ENCODE measurements around the gene ZNF83.
"Not testable (repeated sequence)": the region's sequence is repeated elsewhere in the genome, so short reads cannot be mapped to it uniquely, and the experiment has no call there.

Gene ZNF83

GRCh38 chr19:52679598-52679997, 41.4 kb upstream of the ZNF83 start:
- TF ChIP-seq SPI1 (IDR thresholded peaks at IDR 0.05; ENCODE audit: borderline replicate concordance, low read depth) (no peak), REST (IDR thresholded peaks at IDR 0.05; ENCODE audit: insufficient replicate concordance, low read depth) (no peak), GABPA (IDR thresholded peaks at IDR 0.05; ENCODE audit: low read depth) (no peak), POLR2AphosphoS5 (IDR thresholded peaks at IDR 0.05; ENCODE audit: low read depth) (no peak), CTCF (IDR thresholded peaks at IDR 0.05; ENCODE audit: insufficient read depth, low read length) (no peak)
- no peak for DNase-seq (ENCODE audit: low read depth in 1 of 2, low spot score in 1 of 2)
- Histone ChIP-seq H3K27me3 (ENCODE audit: insufficient read depth, poor library complexity, severe bottlenecking) (no peaks in the 10 kb centered on the region), H3K27ac (replicated peaks) (no peak overlapping the region), H3K4me3 (replicated peaks; ENCODE audit: insufficient read depth, low read length) (no peak overlapping the region)

- DNase-seq (ENCODE audit: low read depth in 1 of 2, low spot score in 1 of 2); H3K27me3 ChIP-seq (ENCODE audit: insufficient read depth, poor library complexity, severe bottlenecking); H3K27ac ChIP-seq (replicated peaks); H3K4me3 ChIP-seq (replicated peaks; ENCODE audit: insufficient read depth, low read length): not testable (repeated sequence)
Observed at GRCh38 chr19:52675239-52675638, 37.1 kb upstream of the ZNF83 start.

GRCh38 chr19:52673014-52673413, 34.9 kb upstream of the ZNF83 start:
- no peak overlapping the region for H3K4me3 ChIP-seq (replicated peaks; ENCODE audit: insufficient read depth, low read length)
- H3K27me3 ChIP-seq (ENCODE audit: insufficient read depth, poor library complexity, severe bottlenecking) = no peaks in the 10 kb centered on the region
- H3K27ac ChIP-seq (replicated peaks) = no peak overlapping the region
- no peak for TF ChIP-seq POLR2AphosphoS5 (IDR thresholded peaks at IDR 0.05; ENCODE audit: low read depth)
- TF ChIP-seq GABPA (IDR thresholded peaks at IDR 0.05; ENCODE audit: low read depth) = no peak
- no peak for TF ChIP-seq REST (IDR thresholded peaks at IDR 0.05; ENCODE audit: insufficient replicate concordance, low read depth)
- no peak for TF ChIP-seq SPI1 (IDR thresholded peaks at IDR 0.05; ENCODE audit: borderline replicate concordance, low read depth)
- no peak for TF ChIP-seq CTCF (IDR thresholded peaks at IDR 0.05; ENCODE audit: insufficient read depth, low read length)
- DNase-seq (ENCODE audit: low read depth in 1 of 2, low spot score in 1 of 2) = no peak

- Histone ChIP-seq H3K27ac (replicated peaks) (no peak overlapping the region), H3K27me3 (ENCODE audit: insufficient read depth, poor library complexity, severe bottlenecking) (no peaks in the 10 kb centered on the region), H3K4me3 (replicated peaks; ENCODE audit: insufficient read depth, low read length) (no peak overlapping the region)
- TF ChIP-seq SPI1 (IDR thresholded peaks at IDR 0.05; ENCODE audit: borderline replicate concordance, low read depth) (no peak), GABPA (IDR thresholded peaks at IDR 0.05; ENCODE audit: low read depth) (no peak), REST (IDR thresholded peaks at IDR 0.05; ENCODE audit: insufficient replicate concordance, low read depth) (no peak), POLR2AphosphoS5 (IDR thresholded peaks at IDR 0.05; ENCODE audit: low read depth) (no peak)
- DNase-seq (ENCODE audit: low read depth in 1 of 2, low spot score in 1 of 2) = no peak
Observed at GRCh38 chr19:52670046-52670445, 31.9 kb upstream of the ZNF83 start.
